GM12891 (cell line): ENCODE measurements around the gene CACNA1H.

Source experiments
- POLR2A ChIP-seq: IDR thresholded peaks from 2 replicates; pipeline ENCODE4 v1.6.1; 2011; ENCODE audit warnings: low read depth, low read length, control low read depth
- POLR2AphosphoS5 ChIP-seq: IDR thresholded peaks from 2 replicates; pipeline ENCODE4 v1.6.1; 2011; ENCODE audit warnings: low read depth, low read length, control low read depth
- SPI1 ChIP-seq: IDR thresholded peaks from 2 replicates; pipeline ENCODE4 v1.6.1; 2011; ENCODE audit warnings: low read depth, low read length, control low read depth
- TAF1 ChIP-seq: IDR thresholded peaks from 2 replicates; pipeline ENCODE4 v1.6.1; 2011; ENCODE audit warnings: low read depth, low read length, control low read depth

DNA sequence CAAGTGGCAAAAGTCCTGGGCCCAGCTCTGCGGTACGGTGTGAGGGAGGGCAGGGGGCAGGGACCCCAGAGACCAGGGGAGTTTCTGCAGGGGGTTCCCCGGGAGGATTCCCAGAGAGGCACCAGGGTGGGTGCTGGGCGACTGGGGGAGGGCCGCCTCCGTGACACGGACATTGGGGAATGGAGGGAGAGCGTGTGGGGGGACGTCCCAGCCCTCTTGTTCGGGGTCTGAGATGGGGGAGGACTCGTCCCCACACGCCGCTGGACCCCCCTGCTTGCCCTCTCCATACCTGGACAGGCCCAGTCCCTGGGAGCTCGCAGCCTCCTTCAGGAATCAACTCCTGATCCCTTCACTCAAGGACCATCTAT, 30.5 kb upstream of the CACNA1H start:
- TF ChIP-seq POLR2AphosphoS5 (no peak), SPI1 (no peak), TAF1 (no peak), POLR2A (no peak)
